Kasumi-1 (cell line): Measurements from ENCODE around the gene WDFY4.

ENCODE experiments used
- DNase-seq, 2 experiments: peaks; one replicate each; lab custom pipeline; 2025; lab: John Stamatoyannopoulos, UW

WDFY4 gene

GRCh38 chr10:48691812-48692528 is 7.3 kb downstream of the WDFY4 start:
- no peak for DNase-seq

- DNase-seq = no peak
Measured at GRCh38 chr10:48692748-48693147, 8.1 kb downstream of the WDFY4 start.

GRCh38 chr10:48693206-48693605 is 8.5 kb downstream of the WDFY4 start:
- DNase-seq = no peak

GRCh38 chr10:48694371-48695030 is 9.8 kb downstream of the WDFY4 start:
- DNase-seq = no peak

- DNase-seq = no peak
Measured at GRCh38 chr10:48695636-48696534, 11.2 kb downstream of the WDFY4 start.

- no peak for DNase-seq
Measured at GRCh38 chr10:48696535-48696873, 11.8 kb downstream of the WDFY4 start.

- no peak for DNase-seq
Measured at GRCh38 chr10:48697091-48697490, 12.4 kb downstream of the WDFY4 start.

GRCh38 chr10:48697821-48698764 is 13.4 kb downstream of the WDFY4 start:
- no peak for DNase-seq

- DNase-seq = no peak
Measured at GRCh38 chr10:48699011-48699627, 14.4 kb downstream of the WDFY4 start.

GRCh38 chr10:48700071-48700470 is 15.4 kb downstream of the WDFY4 start:
- DNase-seq = no peak

GRCh38 chr10:48700493-48700892 is 15.8 kb downstream of the WDFY4 start:
- no peak for DNase-seq

- DNase-seq = no peak
Measured at GRCh38 chr10:48701139-48701901, 16.6 kb downstream of the WDFY4 start.

GRCh38 chr10:48701941-48702340 is 17.3 kb downstream of the WDFY4 start:
- no peak for DNase-seq

- no peak for DNase-seq
Measured at GRCh38 chr10:48703531-48704122, 19.0 kb downstream of the WDFY4 start.

GRCh38 chr10:48704156-48704555 is 19.5 kb downstream of the WDFY4 start:
- no peak for DNase-seq

- DNase-seq = no peak
Measured at GRCh38 chr10:48705401-48705938, 20.8 kb downstream of the WDFY4 start.

- no peak for DNase-seq
Measured at GRCh38 chr10:48707472-48707871, 22.8 kb downstream of the WDFY4 start.

GRCh38 chr10:48708144-48708543 is 23.5 kb downstream of the WDFY4 start:
- DNase-seq = no peak

GRCh38 chr10:48710647-48711275 is 26.1 kb downstream of the WDFY4 start:
- DNase-seq = no peak
